GM15510 (cell line): ENCODE measurements around the gene TTBK2.

Experiments used
- POLR2A ChIP-seq: IDR thresholded peaks from 3 replicates; pipeline ENCODE4 v1.6.1; 2011; ENCODE audit warnings: borderline replicate concordance; ENCODE audit not compliant: insufficient read length; ENCODE audit errors: extremely low read depth

TTBK2 gene

DNA sequence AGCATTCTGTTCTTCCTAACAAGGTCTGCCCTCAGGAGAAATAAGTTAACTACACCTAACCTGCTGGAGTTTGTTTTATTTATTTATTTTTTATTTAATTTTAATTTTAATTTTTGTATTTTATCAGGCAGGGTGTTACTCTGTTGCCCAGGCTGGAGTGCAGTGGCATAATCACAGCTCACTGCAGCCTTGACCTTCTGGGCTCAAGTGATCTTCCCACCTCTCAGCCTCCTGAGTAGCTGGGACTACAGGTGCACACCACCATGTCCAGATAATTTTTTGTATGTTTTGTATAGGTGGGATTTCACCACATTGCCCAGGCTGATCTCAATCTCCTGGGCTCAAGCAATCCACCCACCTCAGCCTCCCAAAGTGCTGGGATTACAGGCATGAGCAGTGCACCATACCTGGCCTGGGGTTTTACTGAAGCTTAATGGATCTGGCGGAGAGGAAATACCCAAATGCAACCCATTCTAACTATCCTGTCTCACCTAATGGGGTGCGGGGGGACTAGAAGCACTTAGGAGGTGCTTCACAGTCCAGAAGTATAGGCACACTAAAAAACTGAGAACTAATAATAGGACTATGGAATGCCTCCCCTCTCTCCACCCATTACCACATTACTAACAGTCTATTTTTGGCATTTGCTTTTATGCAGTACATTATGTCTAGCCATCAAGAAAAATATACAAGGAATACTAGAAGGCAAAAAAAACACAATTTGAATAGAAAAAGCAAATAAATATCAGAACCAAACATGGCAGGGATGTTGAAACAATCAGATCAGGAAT lies 61.4 kb downstream of the TTBK2 start:
- TF ChIP-seq POLR2A: no peak

DNA sequence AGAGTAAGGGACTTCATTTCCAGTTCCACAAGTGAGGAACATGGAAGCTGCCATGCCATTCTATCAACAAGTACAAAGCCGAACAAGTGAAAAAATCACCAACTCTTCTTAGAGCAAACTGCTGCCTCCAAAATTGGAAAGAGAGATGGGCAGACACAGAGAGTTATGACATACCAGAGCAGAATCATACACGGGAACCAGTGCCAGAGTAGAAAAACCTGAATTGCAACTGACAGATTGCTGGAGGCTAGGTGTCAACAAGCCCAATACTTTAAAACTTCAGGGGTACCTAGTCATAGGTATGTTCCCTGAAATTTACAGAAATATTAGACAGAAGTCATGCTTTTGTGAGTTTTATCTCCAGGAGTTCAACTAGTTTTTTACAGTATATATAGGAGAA lies 62.0 kb downstream of the TTBK2 start:
- TF ChIP-seq POLR2A: no peak

DNA sequence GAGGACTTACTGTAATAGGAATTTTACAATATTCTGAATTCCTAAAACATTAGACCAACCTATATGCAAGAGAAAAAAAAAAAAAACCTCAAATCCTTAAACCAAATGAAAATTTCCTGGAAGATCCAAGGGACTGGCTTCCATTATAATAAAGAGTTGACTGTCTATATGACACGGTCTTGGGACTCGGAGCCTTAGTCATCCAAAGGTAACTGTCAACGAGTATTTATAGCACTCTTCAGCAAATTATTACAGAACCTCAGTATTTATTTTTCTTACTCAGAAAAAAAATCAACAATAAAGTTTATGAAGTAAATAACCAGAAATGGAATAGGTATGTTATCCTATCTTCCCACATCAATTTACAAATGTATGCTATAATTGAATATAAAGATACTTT lies 66.0 kb downstream of the TTBK2 start:
- no peak for TF ChIP-seq POLR2A

DNA sequence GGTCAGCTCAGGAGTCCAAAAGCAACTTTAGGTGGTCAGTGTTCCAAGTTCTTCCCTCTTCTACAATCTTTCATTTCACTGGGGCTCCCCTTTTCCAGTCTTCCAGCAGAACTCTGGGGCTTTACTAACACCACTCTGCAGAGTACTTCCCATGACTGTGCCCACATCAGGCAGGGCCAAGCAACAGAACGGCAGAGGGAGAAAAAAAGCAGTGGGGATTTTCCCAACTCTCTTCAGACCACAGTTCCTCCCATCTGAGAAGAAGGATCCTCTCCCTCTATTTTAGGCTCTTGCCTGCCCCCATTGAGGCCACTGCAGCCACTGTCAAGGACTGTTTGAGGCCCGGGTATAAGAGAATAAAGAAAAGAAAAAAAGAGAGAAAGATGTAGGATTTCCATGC lies 70.7 kb downstream of the TTBK2 start:
- TF ChIP-seq POLR2A: no peak

DNA sequence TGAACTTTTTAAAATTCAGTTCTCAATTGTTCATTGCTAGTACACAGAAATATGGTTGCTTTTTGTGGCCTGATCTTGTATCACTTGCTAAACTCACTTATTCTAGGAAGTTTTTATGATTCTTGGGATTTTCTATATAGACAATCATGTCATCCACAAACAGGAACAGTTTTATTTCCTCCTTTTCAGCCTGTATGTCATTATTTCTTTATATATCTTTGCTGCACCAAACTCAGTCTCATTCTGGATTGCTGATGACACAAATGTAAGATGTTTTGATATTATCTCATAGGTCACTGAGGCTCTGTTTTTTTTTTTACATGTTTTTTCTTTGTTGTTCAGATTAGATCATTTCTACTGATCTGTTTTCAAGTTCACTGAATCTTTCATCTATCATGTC lies 71.7 kb downstream of the TTBK2 start:
- TF ChIP-seq POLR2A: no peak

DNA sequence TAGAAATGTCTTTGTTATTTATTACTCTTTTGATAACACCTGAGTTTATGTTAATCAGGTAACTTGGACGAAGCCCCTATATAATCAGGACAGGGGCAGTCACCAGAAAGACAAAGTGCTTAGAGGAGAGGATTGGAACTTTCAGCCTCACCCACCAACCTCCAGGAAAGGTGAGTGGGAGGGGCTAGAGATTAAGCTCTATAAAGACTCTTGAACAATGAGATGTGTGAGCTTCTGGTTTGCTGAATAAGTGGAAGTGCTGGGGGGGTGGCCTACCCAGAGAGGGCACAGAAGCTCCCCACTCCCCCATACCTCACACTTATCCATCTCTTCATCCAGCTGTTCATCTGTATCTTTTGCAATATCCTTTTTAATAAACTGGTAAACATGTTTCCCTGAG lies 73.9 kb downstream of the TTBK2 start:
- TF ChIP-seq POLR2A: no peak

DNA sequence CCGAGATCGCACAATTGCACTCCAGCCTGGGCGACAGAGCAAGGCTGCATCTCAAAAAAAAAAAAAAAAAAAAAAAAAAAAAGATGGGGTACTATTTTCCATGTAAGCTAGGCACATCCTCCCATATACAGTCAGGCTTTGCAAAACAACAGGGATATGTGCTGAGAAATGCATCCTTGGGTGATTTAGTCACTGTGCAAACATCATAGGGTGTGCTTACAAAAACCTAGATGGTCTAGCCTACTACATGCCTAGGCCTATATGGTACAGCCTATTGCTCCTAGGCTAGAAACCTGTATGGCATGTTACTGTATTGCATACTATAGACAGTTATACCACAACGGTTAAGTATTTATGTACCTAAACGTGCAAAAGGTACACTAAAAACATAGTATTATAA lies 75.0 kb downstream of the TTBK2 start:
- TF ChIP-seq POLR2A: no peak

DNA sequence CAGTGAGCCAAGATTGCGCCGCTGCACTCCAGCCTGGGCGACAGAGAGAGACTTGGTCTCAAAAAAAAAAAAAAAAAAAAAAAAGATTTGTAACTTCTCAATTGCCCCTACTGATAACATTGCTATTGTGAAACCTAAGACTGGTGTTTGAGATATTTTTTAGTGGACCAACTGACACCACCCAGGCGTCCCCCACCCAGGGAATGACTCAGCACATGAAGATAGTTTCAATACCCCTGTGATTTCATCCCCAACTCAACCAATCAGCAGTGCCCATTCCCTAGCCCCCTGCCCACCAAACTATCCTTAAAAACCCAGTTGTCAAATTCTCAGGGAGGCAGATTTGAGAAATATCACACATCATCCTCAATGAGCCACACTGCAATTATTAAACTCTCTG lies 76.9 kb downstream of the TTBK2 start:
- no peak for TF ChIP-seq POLR2A

DNA sequence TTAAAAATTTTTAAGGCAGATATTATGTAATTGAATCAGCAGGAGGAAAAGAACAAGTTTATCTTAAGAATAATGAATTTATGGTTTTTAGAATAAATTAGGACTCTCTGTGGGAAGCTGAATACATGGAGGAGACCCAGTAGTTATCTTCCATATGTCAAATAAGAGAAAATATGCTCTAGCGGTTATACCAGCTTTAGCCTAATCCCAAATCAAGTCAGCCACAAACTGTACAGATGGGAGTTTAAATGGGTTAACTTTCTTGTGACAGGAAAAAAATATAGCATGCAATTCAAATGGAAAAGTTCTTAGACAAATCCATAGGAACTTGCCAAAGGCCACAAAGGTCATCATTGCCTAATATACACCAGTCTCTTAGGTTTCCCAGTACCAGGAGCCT lies 84.3 kb downstream of the TTBK2 start:
- TF ChIP-seq POLR2A: no peak

DNA sequence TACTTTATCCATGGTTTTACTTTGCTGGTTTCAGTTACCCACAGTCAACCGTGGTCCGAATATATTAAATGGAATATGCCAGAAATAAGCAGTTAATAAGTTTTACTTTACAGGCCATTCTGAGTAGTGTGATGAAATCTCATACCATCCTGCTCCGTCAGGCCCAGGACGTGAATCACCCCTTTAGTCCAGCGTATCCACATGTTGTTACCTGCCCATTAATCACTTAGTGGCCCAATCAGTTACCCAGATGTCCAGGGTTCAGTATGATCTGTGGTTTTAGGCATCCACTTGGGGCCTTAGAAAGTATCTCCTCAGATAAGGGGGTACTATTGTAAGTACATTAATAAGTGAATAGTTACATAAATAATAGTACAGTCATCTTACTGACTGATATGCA lies 88.0 kb downstream of the TTBK2 start:
- TF ChIP-seq POLR2A: no peak

DNA sequence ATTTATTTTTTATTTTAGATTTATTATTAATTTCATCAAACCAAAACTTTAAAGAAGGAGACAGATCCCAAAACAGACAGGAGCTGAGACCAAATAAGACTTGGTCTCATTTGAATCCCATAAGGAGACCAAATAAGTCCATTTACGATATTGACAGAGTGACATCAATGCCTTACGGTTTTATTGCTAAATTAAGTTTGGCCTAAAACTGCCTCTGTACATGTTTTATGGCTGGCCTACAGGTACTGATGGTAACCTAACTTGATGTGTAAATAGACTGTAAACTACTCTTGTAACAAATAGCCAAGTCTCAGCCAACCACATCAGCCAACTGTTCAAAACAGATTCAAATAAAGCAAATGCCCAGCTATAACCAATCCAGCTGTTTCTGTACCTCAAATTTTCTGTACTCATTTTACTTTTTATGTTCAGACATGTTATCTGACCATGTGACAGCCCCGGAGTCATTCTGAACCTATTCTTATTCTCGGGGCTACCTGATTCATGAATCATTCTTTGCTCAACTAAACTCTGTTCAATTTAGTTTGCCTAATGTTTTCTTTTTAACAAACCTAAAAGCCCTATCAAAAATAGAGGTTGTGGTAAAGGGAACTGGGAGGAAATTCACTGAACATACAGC lies 94.2 kb downstream of the TTBK2 start:
- no peak for TF ChIP-seq POLR2A

DNA sequence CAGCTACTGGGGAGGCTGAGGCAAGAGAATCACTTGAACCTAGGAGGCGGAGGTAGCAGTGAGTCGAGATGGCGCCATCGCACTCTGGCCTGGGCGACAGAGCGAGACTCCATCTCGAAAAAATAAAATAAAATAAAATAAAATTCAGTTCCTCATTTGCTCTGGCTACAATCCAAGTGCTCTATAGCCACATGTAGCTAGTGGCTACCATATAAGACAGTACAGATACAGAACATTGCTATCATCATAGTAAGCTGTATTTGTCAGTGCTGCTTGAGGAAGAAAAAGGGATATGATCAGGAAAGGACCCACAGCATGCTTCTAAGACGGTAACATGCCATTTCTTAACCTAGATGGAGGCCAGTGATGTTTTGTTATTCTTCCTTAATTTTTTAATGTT lies 95.0 kb downstream of the TTBK2 start:
- TF ChIP-seq POLR2A: no peak

DNA sequence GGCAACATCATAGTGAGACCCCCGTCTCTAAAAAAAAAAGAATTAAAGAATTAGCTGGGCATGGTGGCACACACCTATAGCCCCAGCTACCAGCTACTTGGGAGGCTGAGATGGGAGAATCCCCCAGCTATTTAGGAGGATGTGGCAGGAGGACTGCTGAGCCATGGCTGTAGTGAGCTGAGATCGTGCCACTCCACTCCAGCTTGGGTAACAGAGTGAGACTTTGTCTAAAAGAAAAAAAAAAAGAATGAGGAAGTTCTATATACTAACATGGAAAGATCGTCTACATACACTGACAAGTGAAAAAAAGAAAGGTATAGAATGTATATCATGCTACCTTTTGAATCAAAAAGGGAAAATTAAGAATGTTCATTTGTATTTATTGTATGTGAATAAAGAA lies 99.8 kb downstream of the TTBK2 start:
- TF ChIP-seq POLR2A: no peak

DNA sequence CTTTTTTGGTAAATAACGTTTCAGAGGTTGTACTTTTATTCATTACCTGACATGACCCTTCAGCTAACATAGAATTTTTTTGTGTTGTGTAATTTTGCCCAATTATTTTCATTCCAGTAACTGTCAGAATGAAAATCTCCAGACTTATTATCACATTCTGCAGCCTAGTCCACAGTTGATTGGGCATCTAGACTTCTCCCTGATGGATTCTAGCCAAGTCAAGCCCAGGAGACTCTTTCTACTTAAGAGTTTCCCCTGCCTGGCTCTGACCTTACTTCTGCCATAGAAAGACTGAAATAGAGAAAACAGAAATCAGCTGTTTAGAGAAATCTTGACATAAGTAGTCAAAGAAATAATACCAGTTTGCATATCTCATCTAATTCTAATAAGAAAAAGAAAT lies 100.8 kb downstream of the TTBK2 start:
- TF ChIP-seq POLR2A: no peak

DNA sequence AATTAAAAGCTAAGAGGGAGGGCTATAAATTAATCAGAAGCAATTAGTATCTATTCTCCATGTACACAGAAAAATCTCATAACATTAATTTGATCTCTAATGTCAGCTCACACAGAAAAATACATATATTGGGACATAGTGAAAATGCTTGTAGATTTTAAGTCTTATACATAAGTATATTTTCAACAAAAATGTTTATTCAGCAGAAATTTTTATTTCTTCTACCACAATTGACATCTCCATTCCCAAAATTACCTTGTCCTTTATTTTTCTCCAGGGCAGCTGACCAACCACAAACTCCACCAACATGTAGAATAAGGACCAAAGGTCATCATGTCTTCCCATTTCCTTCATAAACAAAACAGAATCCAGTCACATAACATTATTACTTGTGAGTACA lies 109.1 kb downstream of the TTBK2 start:
- no peak for TF ChIP-seq POLR2A

DNA sequence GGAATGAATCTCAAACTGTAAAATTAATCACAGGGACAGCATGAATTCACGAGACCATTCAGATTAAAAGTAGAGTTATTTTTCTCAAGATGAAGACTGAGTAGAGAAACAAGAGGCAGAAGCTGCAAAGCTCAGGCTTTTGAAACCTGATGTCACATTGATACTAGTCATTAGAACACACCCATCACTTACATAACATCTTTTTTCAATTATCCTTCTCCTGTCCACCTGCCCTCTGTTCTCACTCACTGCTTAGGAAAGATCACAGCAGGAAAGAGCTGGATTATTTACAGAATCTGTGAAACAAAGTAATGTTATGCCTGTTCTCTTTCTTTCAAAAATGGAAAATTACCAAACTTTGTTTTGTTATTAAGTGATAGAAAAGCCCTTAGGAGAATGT lies 111.7 kb downstream of the TTBK2 start:
- TF ChIP-seq POLR2A: no peak
